Ascending aorta (tissue), 2 donors: ENCODE results near the gene GPATCH2. TPM values are rescaled to one million over a fixed set of nuclear protein-coding genes. Genes with fewer than 3 reads are reported as not detected.

Source experiments
- DNase-seq, 2 donors: peaks; one replicate each; pipeline ENCODE4 v3.0.0-alpha.2; 2019; ENCODE audit warnings: low spot score in 2 of 2
- H3K27ac ChIP-seq, 2 donors: fragments of 200-600 bp; sonication (generic); one replicate each; pipeline ENCODE4 v1.5.1; 2016 to 2017; ENCODE audit warnings: mild to moderate bottlenecking in 1 of 2
- H3K27me3 ChIP-seq: fragments of 200-600 bp; sonication (generic); one replicate; pipeline ENCODE4 v1.5.1; 2017
- H3K36me3 ChIP-seq, 2 donors: fragments of 200-600 bp; sonication (generic); one replicate each; pipeline ENCODE4 v1.5.1; 2016
- H3K4me1 ChIP-seq, 2 donors: fragments of 200-600 bp; sonication (generic); one replicate each; pipeline ENCODE4 v1.5.1; 2016 to 2017; ENCODE audit warnings: mild to moderate bottlenecking in 1 of 2
- H3K4me3 ChIP-seq, 2 donors: fragments of 200-600 bp; sonication (generic); one replicate each; pipeline ENCODE4 v1.5.1; 2016 to 2017; ENCODE audit warnings: mild to moderate bottlenecking in 1 of 2
- H3K9me3 ChIP-seq, 2 donors: fragments of 200-600 bp; sonication (generic); one replicate each; pipeline ENCODE4 v1.5.1; 2016
- intact Hi-C: fragments of 100-400 bp; cut with DNase I; formaldehyde crosslinking; loops from one replicate; pipeline ENCODE4 v1.15.1; 2023
- total RNA-seq: library from RNA; depleted of rRNA; stranded (reverse); fragments of >200 nt; gene quantifications from one replicate; pipeline ENCODE4 v1.1.0, GENCODE V29; 2016
- TF ChIP-seq, protein P1 (sequence below), 3 experiments: fragments of 200-600 bp in 2 of 3; fragments of 450-650 bp in 1 of 3; sonication (generic) in 2 of 3; IDR thresholded peaks; one replicate each; pipeline ENCODE4 v1.5.1; 2016 to 2019; ENCODE audit warnings: antibody characterized with exemption in 3 of 3, mild to moderate bottlenecking in 1 of 3, moderate library complexity in 1 of 3

Gene GPATCH2
- total RNA-seq, 1 donor from 2014 or later: 3.8 TPM

DNA sequence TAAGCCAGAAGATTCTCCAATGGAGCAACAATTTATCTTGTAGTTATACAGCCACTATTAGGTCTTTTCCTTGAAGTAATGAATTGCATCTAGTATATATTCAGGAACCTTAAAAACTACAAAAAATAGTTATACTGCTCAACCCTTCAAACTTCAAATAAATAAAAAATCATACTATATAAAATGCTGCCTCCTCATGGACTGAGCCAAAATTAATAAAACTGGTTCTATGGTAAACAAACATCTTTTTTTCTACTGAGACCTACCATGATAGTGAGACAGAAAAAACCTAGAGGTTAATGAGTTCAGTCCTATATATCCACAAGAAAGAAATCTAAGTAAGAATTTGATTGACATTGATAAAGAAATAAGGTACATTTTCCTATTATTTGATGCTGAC lies 67.7 kb downstream of the GPATCH2 start:
- no peaks in the 10 kb centered on the region for H3K27me3 ChIP-seq
- intact Hi-C loops: no loop called here
- TF ChIP-seq, protein P1, sequence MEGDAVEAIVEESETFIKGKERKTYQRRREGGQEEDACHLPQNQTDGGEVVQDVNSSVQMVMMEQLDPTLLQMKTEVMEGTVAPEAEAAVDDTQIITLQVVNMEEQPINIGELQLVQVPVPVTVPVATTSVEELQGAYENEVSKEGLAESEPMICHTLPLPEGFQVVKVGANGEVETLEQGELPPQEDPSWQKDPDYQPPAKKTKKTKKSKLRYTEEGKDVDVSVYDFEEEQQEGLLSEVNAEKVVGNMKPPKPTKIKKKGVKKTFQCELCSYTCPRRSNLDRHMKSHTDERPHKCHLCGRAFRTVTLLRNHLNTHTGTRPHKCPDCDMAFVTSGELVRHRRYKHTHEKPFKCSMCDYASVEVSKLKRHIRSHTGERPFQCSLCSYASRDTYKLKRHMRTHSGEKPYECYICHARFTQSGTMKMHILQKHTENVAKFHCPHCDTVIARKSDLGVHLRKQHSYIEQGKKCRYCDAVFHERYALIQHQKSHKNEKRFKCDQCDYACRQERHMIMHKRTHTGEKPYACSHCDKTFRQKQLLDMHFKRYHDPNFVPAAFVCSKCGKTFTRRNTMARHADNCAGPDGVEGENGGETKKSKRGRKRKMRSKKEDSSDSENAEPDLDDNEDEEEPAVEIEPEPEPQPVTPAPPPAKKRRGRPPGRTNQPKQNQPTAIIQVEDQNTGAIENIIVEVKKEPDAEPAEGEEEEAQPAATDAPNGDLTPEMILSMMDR (IDR thresholded peaks at IDR 0.05): no peak
- H3K36me3 ChIP-seq: no peaks in the 10 kb centered on the region
- DNase-seq: no peak
- H3K27ac ChIP-seq: no peak overlapping the region
- no peaks in the 10 kb centered on the region for H3K4me1 ChIP-seq
- no peak overlapping the region for H3K4me3 ChIP-seq
- H3K9me3 ChIP-seq: no peaks in the 10 kb centered on the region

DNA sequence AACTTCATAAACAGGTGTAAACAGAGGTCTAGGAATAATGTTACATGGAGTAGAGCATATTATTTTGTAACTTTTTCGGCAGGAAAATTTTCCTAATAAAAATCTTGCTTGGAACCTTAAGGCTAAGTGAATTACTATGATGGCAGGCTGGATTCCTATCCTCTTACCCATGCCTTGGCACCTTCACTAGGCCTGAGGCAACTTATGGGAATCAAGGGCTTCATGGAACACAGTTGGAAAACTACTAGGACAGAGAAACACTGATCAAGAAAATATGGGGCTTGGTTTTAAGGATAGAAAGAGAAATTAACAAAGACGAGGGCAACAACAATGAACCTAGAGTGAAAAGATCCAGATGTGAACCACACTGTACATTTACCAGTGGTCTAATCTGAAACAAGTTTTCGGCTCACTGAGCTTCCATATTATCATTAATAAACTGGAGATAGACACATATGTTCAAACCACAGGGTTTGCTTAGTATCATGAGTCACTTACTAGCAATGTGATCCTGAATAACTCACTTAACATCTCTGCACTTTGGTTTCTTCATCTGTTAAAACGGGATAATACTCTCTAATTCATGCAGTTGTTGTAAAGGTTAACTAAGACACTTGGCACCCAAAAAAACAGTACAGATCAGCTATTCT lies 68.5 kb downstream of the GPATCH2 start:
- H3K9me3 ChIP-seq: no peaks in the 10 kb centered on the region
- no peak overlapping the region for H3K27ac ChIP-seq
- intact Hi-C loops: no loop called here
- no peak for DNase-seq
- H3K36me3 ChIP-seq: no peaks in the 10 kb centered on the region
- no peaks in the 10 kb centered on the region for H3K27me3 ChIP-seq
- TF ChIP-seq, protein P1 (IDR thresholded peaks at IDR 0.05): no peak
- H3K4me1 ChIP-seq: no peaks in the 10 kb centered on the region
- H3K4me3 ChIP-seq: no peak overlapping the region

DNA sequence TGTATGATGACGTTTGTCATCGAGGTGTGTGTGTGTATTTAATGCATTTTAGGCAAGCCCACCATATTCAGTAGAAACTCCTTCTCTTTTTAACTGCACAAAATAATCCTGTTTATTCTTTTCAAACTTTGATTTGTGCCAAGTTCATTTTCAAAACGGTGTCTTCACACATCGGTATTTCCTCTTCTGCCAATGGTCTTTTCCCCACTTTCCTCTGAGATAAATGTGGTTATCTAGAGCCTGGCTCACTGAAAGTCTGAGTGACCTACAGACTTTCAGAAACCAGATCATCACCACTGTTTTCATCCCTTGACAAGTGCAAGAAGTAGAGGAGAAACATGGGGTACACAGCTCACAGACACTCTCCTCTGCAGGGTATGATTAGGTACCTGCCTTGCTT lies 69.4 kb downstream of the GPATCH2 start:
- intact Hi-C loops: no loop called here
- no peaks in the 10 kb centered on the region for H3K9me3 ChIP-seq
- no peak for DNase-seq
- TF ChIP-seq, protein P1 (IDR thresholded peaks at IDR 0.05): no peak
- H3K4me3 ChIP-seq: no peak overlapping the region
- no peaks in the 10 kb centered on the region for H3K4me1 ChIP-seq
- H3K27me3 ChIP-seq: no peaks in the 10 kb centered on the region
- H3K36me3 ChIP-seq: no peaks in the 10 kb centered on the region
- no peak overlapping the region for H3K27ac ChIP-seq

DNA sequence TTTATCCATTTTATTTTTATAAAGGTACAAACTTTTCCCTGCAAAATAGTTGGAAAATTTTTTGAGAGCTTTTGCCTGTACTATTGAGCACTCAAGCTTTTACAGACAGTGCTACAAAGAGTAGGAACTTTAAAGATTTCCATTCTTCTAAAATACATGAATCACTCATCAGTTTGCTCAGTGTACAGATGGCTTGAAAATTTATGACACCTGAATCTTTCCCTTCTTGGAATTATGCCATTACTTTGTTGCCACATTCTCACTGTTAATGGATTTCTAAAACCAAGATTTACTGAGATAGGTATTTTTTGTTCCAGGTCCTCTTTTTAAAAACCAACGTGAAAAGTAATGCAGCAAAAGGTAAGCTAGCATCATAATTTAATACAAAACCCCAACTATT lies 76.0 kb downstream of the GPATCH2 start:
- no peaks in the 10 kb centered on the region for H3K27me3 ChIP-seq
- intact Hi-C loops: no loop called here

DNA sequence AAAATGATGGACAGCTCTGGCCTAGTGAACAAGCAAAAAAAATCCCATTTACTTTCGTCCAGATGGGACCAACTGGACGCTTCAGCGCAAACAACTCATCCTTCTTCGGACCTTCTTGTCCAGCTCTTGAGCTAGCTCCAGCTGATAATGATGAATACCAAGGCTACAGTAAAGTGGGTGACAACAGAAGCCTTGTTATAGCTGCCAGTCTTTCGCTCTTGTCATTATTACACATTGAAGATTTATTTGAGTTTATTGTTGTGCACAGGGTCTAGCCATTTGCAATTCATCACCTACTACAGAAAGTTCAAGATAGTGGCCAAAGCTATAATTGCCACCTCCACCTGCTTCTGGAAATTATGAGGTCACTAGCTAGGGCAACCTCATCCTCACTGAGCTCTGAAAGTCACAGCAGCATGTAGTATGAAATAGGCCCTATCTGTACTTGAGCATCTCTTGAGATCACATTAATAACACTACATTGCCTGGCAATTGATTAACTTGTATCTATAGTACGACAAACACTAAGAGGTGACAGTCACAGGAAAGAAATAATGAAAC lies 76.9 kb downstream of the GPATCH2 start:
- intact Hi-C loops: no loop called here
- Histone ChIP-seq H3K27ac (no peak overlapping the region), H3K4me3 (no peak overlapping the region), H3K36me3 (no peaks in the 10 kb centered on the region), H3K9me3 (no peaks in the 10 kb centered on the region), H3K27me3 (no peaks in the 10 kb centered on the region), H3K4me1 (no peaks in the 10 kb centered on the region)
- DNase-seq: no peak
- TF ChIP-seq, protein P1 (IDR thresholded peaks at IDR 0.05): no peak

More for the DNA sequence above, 76.0 kb downstream of the GPATCH2 start:
- Histone ChIP-seq H3K9me3 (no peaks in the 10 kb centered on the region), H3K27ac (no peak overlapping the region), H3K4me3 (no peak overlapping the region), H3K36me3 (no peaks in the 10 kb centered on the region), H3K4me1 (no peaks in the 10 kb centered on the region)
- no peak for DNase-seq
- TF ChIP-seq, protein P1 (IDR thresholded peaks at IDR 0.05): no peak
